BE2C (cell line): ENCODE measurements around the gene SHOC2.

Experiments used
- DNase-seq: peaks from one replicate; pipeline ENCODE4 v3.0.0-alpha.2; 2020
- H3K27me3 ChIP-seq: fragments of 250-450 bp; sonication (Bioruptor Pico); 2 replicates; pipeline ENCODE4 v1.5.1; 2020; ENCODE audit warnings: mild to moderate bottlenecking
- H3K36me3 ChIP-seq: fragments of 250-450 bp; sonication (Bioruptor Pico); 2 replicates; pipeline ENCODE4 v1.5.1; 2020; ENCODE audit warnings: mild to moderate bottlenecking
- H3K4me1 ChIP-seq: fragments of 250-450 bp; sonication (Bioruptor Pico); 2 replicates; pipeline ENCODE4 v1.5.1; 2020
- H3K4me3 ChIP-seq: 2 replicates; pipeline ENCODE4 v1.5.1; 2011; ENCODE audit warnings: low read depth, low read length
- H3K9me3 ChIP-seq: fragments of 250-450 bp; sonication (Bioruptor Pico); 2 replicates; pipeline ENCODE4 v1.5.1; 2020
- TF ChIP-seq, protein P1 (sequence below): IDR thresholded peaks from 2 replicates; pipeline ENCODE4 v1.5.1; 2012; ENCODE audit warnings: mild to moderate bottlenecking, low read depth, low read length

Gene SHOC2

DNA sequence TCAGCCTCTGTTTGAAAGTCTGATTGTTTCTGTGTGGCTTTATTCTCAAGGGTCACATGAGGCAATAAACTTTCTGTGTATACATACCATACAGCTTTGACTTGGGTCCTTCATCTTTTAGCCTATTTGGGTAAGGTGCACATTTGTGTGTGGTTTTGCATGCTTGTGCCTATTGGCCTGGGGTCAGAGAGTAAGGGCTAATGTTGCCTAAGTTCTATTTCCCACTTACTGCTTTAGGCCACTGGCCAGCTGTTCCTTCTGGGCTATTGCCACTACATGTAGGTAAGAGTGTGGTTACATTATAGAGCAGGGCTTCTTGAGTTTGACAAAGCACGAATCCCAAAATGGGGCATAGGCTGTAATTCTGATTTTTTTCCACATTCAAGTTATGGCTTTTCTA is 22.2 kb upstream of the SHOC2 start:
- Histone ChIP-seq H3K4me1 (peaks cover 3% of the 10 kb centered on the region; the same call in 1 of the 2 replicates), H3K36me3 (peaks cover 18% of the 10 kb centered on the region), H3K9me3 (no peaks in the 10 kb centered on the region), H3K27me3 (no peaks in the 10 kb centered on the region), H3K4me3 (no peak overlapping the region)
- TF ChIP-seq, protein P1, sequence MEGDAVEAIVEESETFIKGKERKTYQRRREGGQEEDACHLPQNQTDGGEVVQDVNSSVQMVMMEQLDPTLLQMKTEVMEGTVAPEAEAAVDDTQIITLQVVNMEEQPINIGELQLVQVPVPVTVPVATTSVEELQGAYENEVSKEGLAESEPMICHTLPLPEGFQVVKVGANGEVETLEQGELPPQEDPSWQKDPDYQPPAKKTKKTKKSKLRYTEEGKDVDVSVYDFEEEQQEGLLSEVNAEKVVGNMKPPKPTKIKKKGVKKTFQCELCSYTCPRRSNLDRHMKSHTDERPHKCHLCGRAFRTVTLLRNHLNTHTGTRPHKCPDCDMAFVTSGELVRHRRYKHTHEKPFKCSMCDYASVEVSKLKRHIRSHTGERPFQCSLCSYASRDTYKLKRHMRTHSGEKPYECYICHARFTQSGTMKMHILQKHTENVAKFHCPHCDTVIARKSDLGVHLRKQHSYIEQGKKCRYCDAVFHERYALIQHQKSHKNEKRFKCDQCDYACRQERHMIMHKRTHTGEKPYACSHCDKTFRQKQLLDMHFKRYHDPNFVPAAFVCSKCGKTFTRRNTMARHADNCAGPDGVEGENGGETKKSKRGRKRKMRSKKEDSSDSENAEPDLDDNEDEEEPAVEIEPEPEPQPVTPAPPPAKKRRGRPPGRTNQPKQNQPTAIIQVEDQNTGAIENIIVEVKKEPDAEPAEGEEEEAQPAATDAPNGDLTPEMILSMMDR: no peak
- no peak for DNase-seq

DNA sequence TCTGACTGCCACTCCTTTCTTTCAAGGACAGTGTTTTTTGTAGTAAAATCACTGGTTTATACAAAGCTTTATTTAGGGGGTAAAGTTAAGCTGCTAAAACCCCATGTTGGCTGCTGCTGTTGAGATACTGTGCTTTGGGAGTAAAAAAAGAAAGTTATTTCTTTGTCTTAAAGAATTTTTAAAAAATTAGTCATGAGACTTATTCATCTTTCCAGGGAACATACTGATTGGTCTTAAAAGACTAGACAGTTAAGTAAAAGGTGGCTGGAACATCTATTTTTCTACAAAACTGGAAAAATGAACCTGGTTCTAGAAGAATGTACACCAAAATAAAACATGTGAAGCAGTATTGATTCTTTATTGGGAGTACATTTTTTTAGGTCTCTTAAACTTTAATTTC is 21.0 kb upstream of the SHOC2 start:
- Histone ChIP-seq H3K27me3 (no peaks in the 10 kb centered on the region), H3K36me3 (peaks cover 18% of the 10 kb centered on the region), H3K9me3 (no peaks in the 10 kb centered on the region), H3K4me3 (no peak overlapping the region), H3K4me1 (peaks cover 6% of the 10 kb centered on the region; the same call in 1 of the 2 replicates)
- no peak for DNase-seq
- TF ChIP-seq, protein P1: no peak

DNA sequence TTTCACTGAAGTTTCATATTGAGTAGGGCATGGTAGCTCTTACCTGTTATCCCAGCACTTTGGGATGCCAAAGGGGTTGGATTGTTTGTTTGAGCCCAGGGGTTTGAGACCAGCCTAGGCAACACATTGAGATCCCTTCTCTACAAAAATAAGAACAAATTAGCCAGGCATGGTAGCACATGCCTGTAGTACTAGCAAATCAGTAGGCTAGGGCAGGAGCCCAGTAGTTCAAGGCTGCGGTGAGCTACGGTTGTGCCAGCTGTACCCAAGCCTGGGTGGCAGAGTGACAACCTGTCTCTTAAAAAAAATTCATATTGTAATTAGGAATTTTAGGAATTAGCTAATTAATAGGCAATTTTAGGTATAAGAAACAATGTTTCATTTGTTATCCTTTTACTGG is 18.4 kb upstream of the SHOC2 start:
- no peak overlapping the region for H3K4me3 ChIP-seq
- TF ChIP-seq, protein P1: no peak
- no peaks in the 10 kb centered on the region for H3K9me3 ChIP-seq
- H3K4me1 ChIP-seq: peaks cover 6% of the 10 kb centered on the region; the same call in 1 of the 2 replicates
- H3K27me3 ChIP-seq: no peaks in the 10 kb centered on the region
- peaks cover 9% of the 10 kb centered on the region for H3K36me3 ChIP-seq
- no peak for DNase-seq

DNA sequence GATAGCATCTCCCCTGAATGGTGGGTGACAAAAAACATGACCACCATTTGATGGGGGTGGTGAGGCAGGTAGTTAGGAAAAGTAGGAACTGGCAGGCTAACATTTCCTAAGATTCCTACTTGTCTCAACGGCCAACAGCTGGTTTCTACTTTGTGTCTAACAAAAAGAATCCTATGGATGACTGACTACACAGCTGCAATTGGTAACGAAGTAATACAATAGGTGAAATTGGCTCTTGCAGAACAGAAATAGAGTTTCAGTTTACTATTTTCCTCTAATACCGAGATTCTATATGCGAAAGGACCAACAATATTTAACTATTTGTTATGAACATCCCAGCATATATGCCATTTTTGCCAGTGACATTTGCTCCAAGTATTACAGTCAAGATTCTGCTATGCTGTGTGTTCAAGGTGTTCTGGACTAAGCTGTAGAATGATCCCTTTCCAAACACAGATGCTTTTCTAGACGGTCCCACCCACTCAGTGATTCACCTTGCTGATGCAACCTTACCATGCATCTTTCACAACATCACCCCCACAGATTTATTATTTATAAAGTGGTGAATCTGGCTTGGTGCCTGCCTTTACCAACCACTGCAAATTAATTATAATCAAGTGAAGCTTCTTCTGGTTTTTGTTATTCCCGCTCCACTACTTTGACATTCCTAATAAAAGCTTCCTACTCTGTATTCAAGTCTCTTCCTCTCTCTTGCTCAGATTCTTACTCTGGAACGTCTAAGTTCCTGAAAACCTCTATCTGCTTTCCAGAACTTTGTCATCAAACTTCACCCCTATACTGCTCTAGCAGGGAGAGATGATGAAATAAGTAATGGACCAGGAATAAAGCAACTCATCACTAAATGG is 17.2 kb upstream of the SHOC2 start:
- Histone ChIP-seq H3K36me3 (peaks cover 2% of the 10 kb centered on the region), H3K27me3 (no peaks in the 10 kb centered on the region), H3K4me1 (peaks cover 6% of the 10 kb centered on the region; the same call in 1 of the 2 replicates), H3K4me3 (no peak overlapping the region), H3K9me3 (no peaks in the 10 kb centered on the region)
- DNase-seq: no peak
- TF ChIP-seq, protein P1: no peak

DNA sequence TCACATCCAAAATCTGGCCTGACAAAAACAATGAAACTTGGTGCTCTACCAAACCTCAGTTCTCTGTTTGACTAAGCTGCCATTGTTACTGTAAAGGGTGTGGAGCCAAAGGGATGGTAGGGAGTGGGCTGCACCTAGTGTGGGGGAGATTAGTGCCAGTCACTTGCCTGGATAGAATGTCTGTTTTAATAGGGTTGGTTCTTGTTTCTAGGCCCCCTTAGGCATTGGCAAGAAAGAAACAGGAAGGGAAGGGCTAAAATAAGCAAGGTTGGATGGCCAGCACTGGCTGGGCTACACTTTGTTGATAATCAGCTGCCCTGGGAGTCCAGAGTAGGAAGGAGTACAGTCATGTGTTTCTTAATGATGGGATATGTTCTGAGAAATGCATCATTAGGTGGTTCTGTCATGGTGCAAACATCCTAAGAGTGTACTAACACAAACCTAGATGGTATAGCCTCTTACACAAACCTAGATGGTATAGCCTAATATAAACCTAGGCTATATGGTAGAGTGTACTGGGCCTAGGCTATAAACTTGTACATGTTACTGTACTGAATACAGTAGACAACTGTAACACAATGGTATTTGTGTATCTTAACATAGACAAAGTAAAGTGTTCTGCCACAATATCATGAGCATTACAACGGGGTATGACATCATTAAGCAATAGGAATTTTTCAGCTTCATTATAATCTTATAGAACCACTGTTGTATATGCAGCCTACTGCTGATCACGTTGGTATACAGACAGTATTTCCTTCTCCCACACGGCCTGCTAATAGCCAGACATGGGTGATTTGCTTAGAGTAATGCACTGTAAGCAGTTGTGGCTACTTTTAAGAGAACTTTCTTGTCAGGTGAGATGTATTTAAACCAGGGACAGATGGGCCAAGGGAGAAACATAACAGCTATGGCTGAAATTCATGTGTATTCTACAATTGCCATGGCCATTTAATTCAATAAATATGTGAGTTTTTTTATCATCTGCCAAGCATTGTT is 15.8 kb upstream of the SHOC2 start:
- DNase-seq: no peak
- no peak overlapping the region for H3K4me3 ChIP-seq
- H3K9me3 ChIP-seq: no peaks in the 10 kb centered on the region
- H3K27me3 ChIP-seq: no peaks in the 10 kb centered on the region
- TF ChIP-seq, protein P1: no peak
- H3K4me1 ChIP-seq: peaks cover 6% of the 10 kb centered on the region; the same call in 1 of the 2 replicates
- H3K36me3 ChIP-seq: no peaks in the 10 kb centered on the region; the same call in none of the 2 replicates
